GM12875 (cell line): ENCODE data around the gene MCL1.

Experiments used
- H3K4me3 ChIP-seq: one replicate; pipeline ENCODE4 v1.5.1; 2011; ENCODE audit warnings: low read depth, low read length, control low read depth
- CTCF ChIP-seq: IDR thresholded peaks from 2 replicates; pipeline ENCODE4 v1.5.1; 2011; ENCODE audit warnings: low read depth, mild to moderate bottlenecking, control low read depth, inconsistent platforms, low read length, moderate library complexity, borderline replicate concordance; ENCODE audit not compliant: insufficient read depth

The MCL1 gene

GRCh38 chr1:150555198-150555970 is 24.0 kb downstream of the MCL1 start:
- TF ChIP-seq CTCF: no peak
- no peak overlapping the region for H3K4me3 ChIP-seq

- H3K4me3 ChIP-seq: no peak overlapping the region
- TF ChIP-seq CTCF: no peak
Measured at GRCh38 chr1:150554086-150554452, 25.3 kb downstream of the MCL1 start.

- H3K4me3 ChIP-seq: no peak overlapping the region
- TF ChIP-seq CTCF: no peak
Measured at GRCh38 chr1:150553392-150554085, 25.9 kb downstream of the MCL1 start.

- H3K4me3 ChIP-seq: no peak overlapping the region
- no peak for TF ChIP-seq CTCF
Measured at GRCh38 chr1:150552911-150553289, 26.5 kb downstream of the MCL1 start.

GRCh38 chr1:150552128-150552910 is 27.1 kb downstream of the MCL1 start:
- TF ChIP-seq CTCF: no peak
- no peak overlapping the region for H3K4me3 ChIP-seq

GRCh38 chr1:150551784-150552127 is 27.7 kb downstream of the MCL1 start:
- H3K4me3 ChIP-seq: no peak overlapping the region

More at GRCh38 chr1:150551784-150552127, 27.7 kb downstream of the MCL1 start:
- no peak for TF ChIP-seq CTCF
